Measurements from ENCODE around the gene MUC5AC.

The MUC5AC gene

GRCh38 chr11:1205121-1205986 is 47.6 kb downstream of the MUC5AC start:
- H3K4me3 ChIP-seq (ENCODE audit: low read depth, low read length), result no peak overlapping the region
- no peak for TF ChIP-seq CTCF (IDR thresholded peaks at IDR 0.05; ENCODE audit: insufficient read depth, low read length, missing control alignments)
- no peak for DNase-seq (ENCODE audit: low read depth, low spot score)
- ChIA-PET POLR2A (interaction anchor here (0.7 kb wide), 1 partner anchor 23 kb away, joined by 3 read pairs; no protein-coding TSS in a partner anchor), CTCF (interaction anchor here (4.1 to 4.8 kb wide), 3 partner anchors 8 to 369 kb away, joined by 25 to 40 read pairs (median 26); no protein-coding TSS in a partner anchor)

- DNase-seq (ENCODE audit: low read depth, low spot score), result no peak
- ChIA-PET CTCF (interaction anchor here (4.7 to 4.8 kb wide), 2 partner anchors 309 to 368 kb away, joined by 25 to 40 read pairs; no protein-coding TSS in a partner anchor), POLR2A (no interaction called here)
These were observed 48.2 kb downstream of the MUC5AC start for GRCh38 chr11:1205987-1206331.

GRCh38 chr11:1206391-1207271 is 48.9 kb downstream of the MUC5AC start:
- no peak for TF ChIP-seq CTCF (IDR thresholded peaks at IDR 0.05; ENCODE audit: insufficient read depth, low read length, missing control alignments)
- ChIA-PET POLR2A (no interaction called here), CTCF (interaction anchor here (1.0 to 4.8 kb wide), 4 partner anchors 308 to 368 kb away, joined by 3 to 40 read pairs (median 16); no protein-coding TSS in a partner anchor)
- no peak overlapping the region for H3K4me3 ChIP-seq (ENCODE audit: low read depth, low read length)
- no peak for DNase-seq (ENCODE audit: low read depth, low spot score)

More at GRCh38 chr11:1205987-1206331, 48.2 kb downstream of the MUC5AC start:
- H3K4me3 ChIP-seq (ENCODE audit: low read depth, low read length), result no peak overlapping the region
- TF ChIP-seq CTCF (IDR thresholded peaks at IDR 0.05; ENCODE audit: insufficient read depth, low read length, missing control alignments), result no peak

GRCh38 chr11:1207401-1208143 is 49.8 kb downstream of the MUC5AC start:
- TF ChIP-seq CTCF (IDR thresholded peaks at IDR 0.05; ENCODE audit: insufficient read depth, low read length, missing control alignments), result no peak
- no peak overlapping the region for H3K4me3 ChIP-seq (ENCODE audit: low read depth, low read length)
- POLR2A ChIA-PET, result interaction anchor here (0.7 kb wide), 1 partner anchor 119 kb away, joined by 3 read pairs; no protein-coding TSS in a partner anchor
- CTCF ChIA-PET, result interaction anchor here (1.0 to 1.5 kb wide), 2 partner anchors 307 to 308 kb away, joined by 3 to 6 read pairs; no protein-coding TSS in a partner anchor
- DNase-seq (ENCODE audit: low read depth, low spot score), result no peak

GRCh38 chr11:1208144-1208393 is 50.3 kb downstream of the MUC5AC start:
- POLR2A ChIA-PET, result no interaction called here
- no peak for TF ChIP-seq CTCF (IDR thresholded peaks at IDR 0.05; ENCODE audit: insufficient read depth, low read length, missing control alignments)
- no peak overlapping the region for H3K4me3 ChIP-seq (ENCODE audit: low read depth, low read length)
- CTCF ChIA-PET, result interaction anchor here (1.5 kb wide), 1 partner anchor 307 kb away, joined by 6 read pairs; no protein-coding TSS in a partner anchor
- DNase-seq (ENCODE audit: low read depth, low spot score), result no peak

All from AG04449 (cell line).